GM19438 (cell line): ENCODE measurements around the gene MSANTD2.
A peak's percentile ranks its signal among the peaks of the same experiment; 100 is the strongest.

Source experiments
- ATAC-seq: cut with Tn5 transposase; IDR thresholded peaks from one replicate; pipeline ENCODE4 v1.9.1; 2021; ENCODE audit warnings: low read depth; ENCODE audit not compliant: unreplicated experiment

MSANTD2 gene

DNA sequence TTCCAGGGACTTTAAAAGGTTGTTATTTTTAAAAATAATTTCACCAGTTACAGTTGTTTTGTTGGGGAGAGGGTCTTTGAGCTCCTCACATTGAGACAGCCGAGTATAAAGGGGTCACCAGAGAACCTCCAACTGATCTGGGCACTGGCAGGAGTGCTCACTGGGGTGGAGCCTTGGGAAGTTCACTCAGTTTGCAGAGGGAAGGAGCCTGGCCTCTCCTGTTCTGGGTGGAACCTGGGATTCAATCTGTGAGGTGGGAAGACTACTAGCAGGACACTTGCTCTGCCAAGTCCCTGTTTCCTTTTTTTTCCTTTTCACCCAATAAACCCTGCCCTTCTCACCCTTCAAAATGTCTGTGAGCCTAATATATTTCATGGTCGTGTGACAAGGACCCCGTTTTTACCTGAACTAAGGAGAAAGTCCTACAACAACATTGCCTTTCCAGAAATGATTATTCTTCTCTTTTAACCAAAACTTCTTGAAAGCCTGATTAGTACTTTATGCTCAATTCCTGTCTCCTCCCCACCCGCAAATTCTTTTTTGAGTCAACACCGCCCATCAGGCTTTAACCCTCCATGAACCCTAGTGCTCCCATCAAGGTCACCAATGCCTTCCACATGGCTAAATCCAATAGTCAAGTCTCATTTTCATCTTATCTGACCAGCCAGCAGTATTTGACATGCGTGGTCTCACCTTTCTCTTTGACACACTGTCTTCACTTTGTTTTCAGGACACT lies 22.0 kb upstream of the MSANTD2 start:
- no peak for ATAC-seq

DNA sequence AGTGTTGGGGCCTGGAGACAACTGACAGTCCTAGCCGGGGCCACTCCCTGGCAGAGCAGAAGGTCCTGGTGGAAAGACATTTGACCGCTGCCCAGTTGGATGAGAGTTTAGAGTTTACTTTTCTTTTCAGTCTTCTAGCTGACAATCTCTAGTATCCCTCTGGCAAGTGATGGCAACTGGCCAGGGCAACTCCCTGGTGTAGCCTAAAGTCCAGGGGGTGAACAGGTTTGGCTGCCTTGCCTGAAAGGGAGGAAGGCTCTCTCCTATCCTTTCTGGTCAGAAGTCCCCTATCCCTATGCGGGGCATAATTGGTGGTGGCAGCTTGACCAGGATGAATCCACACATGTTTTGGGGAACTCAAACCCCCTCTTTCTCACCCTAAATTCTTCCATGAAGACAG lies 16.8 kb upstream of the MSANTD2 start:
- no peak for ATAC-seq

- no peak for ATAC-seq
Measured at GRCh38 chr11:124814739-124815138, 14.5 kb upstream of the MSANTD2 start.

- no peak for ATAC-seq
Measured at GRCh38 chr11:124812876-124813275, 12.7 kb upstream of the MSANTD2 start.

DNA sequence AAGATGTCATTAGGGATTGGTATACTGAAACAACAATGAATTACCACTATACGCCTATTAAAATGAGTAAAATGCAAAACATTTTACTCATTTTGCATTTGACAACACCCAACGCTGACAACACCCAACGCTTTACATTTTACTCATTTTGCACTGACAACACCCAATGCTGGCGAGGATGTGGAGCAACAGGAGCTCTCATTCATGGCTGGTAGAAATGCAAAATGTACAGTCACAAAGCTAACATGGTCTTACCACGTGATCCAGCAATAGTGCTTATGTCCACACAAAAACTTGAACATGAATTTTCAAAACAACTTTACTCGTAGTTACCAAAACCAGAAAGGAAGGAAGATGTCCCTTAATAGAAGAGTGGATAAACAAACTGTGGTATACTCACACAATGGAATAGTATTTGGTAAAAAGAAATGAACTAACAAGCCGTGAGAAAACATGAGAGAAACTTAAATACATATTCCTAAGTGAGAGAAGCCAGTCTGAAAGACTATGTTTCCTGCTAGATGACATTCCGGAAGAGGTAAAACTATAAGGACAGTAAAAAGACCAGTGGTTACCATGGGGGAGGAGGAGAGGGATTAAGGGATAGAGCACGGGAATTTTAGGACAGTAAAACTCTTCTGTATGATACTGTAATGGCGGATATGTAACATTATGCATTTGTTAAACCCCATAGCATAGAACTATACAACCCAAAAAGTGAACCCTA lies 11.4 kb upstream of the MSANTD2 start:
- ATAC-seq: no peak

DNA sequence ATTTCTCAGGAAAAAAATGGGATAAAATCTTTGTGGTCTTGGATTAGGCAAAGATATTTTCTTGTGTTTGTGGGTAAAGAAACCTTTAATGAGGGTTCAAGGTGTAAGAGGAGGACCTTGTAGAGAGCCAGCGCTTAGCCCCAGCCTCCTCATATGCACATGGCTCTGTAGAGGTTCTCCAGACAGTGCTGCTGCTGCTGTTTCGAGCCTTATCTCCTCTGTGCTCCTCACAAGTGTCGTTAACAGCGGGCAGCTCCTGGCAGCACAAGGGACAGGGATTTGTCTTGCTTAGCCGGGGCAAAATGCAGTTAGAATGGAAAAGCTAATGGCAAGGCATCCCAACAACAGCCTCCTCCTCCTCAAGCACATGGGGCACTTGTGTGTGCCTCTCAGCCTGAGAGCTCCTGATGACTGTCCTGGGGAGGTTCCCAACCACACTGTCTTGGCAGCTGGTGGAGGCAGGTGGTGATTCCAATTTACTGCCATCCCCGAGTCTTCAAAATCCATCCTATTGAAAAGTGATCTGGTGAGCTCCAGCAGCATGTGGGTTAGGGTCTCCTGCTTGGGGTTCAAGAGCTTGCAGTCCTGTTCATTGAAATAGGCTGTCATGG lies 7.6 kb upstream of the MSANTD2 start:
- ATAC-seq: no peak

DNA sequence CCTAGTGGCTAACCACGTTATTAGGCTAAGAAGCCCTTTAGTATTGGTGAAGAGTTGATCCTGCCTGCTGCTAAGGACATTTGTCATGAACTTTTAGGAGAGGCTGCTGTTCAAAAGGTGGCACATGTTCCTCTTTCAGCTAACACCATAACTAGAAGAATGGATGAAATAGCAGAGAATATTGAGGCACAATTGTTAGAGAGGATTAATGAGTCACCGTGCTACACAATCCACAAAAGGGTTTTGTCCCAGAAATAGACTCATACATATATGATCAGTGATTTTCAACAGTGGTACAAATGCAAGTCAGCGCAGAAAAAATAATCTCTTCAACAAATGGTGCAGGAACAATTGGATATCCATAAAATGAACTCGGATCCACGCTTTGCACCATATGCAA lies 7.0 kb upstream of the MSANTD2 start:
- no peak for ATAC-seq

DNA sequence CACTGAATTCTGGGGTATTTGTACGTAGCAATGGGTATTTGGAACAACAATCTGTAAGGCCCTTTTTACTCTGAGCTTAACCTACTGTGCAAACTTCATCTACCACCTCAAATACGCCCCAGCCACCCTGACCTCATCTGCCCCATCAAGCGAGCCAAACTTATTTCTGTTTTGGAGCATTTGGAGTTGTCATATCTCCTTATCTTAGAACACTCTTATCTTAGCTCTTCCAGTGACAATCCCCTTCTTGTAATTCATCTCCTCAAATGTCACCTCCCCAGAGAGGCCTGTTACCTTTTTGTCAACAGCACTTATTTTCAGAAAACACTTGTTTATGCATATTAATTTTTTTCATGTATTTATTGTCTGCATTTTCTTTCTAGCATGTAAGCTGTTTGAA lies 4.7 kb upstream of the MSANTD2 start:
- ATAC-seq: no peak

DNA sequence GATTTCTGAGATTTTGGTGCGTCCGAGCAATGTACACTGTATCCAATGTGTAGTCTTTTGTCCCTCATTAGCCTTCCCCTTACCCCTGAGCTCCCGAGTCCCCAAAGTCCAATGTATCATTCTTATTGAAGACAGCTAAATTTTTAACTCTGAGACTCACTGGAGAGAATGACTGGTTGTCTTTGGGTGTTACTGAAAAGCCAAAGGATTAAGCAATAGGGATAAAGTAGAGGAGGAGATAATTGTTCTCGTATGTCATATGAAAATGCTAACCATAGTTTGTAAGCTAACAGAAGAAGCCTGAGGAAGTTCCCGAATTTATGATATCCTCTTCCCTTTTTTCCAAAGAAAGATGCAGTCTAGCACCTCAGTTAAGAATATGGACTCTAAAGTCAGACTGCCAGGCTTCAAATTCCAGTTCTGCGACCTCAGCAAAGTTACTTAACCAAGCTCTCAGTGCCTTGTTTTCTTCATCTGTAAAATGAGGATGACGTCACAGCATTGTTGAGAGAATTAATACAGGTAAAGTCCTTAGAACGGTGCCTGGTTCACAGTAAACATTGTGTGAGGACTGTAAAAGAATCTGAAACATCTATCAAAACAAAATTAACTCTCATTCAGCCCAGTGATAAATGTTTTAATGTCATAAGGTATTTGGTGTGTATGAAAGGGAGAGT lies 1.6 kb upstream of the MSANTD2 start:
- ATAC-seq: no peak

DNA sequence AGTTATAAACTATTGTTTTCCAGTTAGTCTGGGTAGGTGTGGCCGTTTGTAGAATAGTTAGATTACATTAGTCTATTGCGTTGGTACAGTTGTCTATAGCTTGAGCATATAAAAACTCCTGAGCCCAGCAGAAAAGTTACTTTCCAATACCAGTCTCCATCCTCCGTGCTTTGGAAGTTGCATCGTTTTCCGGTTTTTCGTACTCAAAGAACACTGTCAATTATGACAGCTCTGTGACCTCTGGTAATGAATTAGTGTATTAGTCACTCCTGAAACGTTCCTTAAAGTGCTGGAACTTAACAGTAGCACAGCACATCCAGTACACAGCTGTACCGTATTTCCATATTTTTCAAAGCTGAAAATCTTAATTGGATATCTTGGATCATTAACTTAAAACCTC lies 808 bp upstream of the MSANTD2 start:
- no peak for ATAC-seq

DNA sequence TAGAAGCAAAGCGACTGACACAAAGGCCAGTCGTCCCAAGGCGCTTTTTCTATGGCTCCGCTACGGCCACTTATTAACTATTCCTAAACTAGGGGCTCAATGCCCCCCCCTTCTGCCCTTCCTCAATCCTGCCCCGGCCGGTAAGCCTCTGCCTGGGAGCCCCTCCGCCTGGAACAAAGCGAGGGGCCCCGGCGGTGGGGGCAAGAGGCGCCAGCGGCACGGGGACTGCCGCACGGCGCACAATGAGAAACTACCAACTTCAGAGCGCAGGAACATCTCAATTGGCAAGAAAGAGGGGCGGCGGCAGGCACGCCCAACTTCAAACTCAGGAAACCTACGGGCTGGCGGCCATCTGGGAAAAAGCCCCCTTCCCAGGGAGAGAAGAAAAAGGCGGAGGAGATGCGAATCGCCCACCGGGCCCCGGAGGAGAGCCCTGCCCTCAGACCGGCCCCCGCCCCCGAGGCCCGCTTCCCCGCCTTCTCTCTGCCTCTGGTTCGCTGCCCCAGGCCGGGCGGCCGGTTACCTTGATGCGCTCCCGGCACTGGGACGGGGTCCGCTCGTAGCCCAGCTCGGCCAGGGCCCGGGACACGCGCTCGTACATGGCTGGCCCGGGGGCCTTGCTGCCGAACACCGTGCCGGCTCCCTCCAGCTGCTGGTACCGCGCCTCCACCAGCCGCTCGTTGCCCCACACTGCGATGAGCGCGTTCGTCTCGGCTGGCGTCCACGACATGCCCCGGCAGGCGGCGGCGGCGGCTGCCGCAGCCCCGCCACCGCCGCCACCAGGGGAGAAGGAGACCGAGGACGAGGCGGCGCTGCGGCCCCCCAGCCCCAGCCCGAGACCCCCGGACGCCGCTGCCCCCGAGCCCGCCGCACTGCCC lies 619 bp downstream of the MSANTD2 start:
- peak; percentile 44 for ATAC-seq

DNA sequence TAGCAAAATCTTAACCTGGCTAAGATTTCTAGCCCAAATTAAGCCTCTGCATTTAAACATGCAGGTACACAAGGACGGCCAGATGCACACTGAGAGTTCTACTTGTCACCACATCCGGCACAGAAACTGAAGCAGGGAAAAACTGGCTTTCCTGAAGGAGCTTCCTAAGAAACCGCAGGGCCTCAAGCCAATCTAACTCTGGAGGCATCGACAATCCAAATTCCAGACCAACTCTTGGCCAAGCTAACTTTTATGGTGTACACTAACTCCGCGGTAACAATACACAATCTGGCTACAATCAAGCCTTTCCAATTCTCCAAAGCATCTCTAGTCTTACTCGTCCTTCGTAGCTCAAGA lies 1.2 kb downstream of the MSANTD2 start:
- ATAC-seq: peak; percentile 37

DNA sequence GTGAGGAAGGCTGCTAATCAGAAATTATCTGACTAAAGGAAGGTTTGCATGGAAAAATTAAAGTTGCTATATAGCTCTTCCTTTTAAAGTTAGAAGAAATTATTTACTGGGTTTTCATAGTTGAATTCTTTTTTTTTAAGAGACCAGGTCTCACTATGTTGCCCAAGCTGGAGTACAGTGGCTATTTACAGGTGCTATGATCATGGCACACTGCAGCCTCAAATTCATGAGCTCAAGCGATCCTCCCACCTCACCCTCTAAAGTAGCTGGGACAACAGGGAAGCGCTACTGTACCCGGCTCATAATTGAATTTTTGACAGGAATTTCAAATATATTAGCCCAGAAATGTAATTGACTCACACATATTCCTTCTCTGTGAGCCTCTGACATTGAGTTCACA lies 3.9 kb downstream of the MSANTD2 start:
- ATAC-seq: no peak

DNA sequence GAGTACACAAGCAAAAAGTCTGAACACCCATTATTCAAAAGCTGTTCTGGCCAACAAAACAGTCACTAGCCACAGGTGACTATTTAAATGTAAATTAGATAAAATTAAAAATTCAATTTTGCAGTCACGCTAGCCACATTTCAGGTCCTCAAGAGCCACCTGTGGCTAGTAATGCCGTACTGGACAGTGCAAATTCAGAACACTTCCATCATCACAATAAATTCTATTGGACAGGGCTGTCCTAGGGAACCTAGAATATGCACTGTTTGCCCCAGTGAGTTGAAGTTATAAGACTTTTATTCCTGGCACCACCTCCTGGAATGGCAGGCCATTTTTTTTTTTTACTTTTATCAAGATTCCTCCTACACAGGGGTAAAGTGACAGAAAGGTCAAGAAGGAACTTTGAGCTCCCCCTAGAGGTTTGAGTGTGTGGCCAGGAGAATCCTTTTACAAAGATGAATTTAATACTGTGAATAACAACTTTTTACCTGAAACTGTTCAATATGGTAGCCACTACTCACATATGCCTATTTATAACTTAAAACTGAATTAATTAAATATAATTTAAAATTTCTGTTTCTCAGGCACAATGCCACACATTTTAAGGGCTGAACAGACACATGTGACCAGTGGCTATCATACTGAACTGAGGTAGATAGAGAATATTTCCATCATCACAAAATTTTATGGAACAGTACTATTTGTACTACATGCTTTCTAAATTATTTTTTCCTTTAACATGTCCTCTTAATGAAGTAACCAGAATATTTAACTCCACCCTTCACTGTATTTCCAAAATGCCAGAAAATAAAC lies 6.5 kb downstream of the MSANTD2 start:
- ATAC-seq: peak; percentile 60

- ATAC-seq: peak; percentile 69
Measured at GRCh38 chr11:124791626-124792341, 8.4 kb downstream of the MSANTD2 start.

- no peak for ATAC-seq
Measured at GRCh38 chr11:124788521-124788920, 11.7 kb downstream of the MSANTD2 start.

DNA sequence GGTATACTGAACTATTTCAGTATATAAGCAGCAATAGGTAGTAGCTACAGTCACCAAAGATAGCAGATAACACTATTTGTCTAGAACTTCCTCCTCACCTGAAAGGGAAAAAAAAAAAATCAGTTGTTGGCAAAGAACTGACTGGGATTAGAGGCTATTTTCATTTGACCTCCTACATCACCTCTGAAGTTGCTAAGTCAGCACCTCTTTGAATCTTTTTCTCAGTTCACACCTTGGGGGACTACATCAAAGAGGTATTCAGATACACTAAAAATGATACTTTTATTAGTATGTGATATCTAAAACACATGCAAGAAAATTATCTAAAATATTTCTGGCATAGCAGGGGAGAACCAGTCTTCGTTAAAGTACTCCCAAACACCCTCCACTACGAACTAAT lies 16.2 kb downstream of the MSANTD2 start:
- ATAC-seq: no peak

GRCh38 chr11:124783002-124783401 lies 17.2 kb downstream of the MSANTD2 start:
- no peak for ATAC-seq

DNA sequence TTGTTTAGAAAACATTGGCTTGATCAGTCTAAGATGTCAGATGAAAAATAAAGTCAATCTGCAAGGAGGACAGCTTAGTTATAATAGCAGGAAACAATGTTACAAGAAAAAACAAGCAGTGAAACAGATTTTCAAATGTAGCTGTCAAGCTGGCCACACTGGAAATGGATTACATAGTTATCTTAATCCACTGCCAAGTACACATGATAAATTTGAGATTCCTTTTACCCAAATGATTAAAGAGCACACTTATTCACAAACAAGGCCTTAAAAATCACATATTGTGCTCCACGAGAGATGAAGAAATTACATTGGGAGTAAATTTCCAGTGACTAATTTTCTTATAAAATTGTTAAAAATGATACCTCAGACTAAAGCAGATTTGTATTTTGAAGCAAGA lies 20.6 kb downstream of the MSANTD2 start:
- ATAC-seq: no peak
